GM18505 (cell line): ENCODE data around the gene DNAH1.

Source experiments
- ATAC-seq: cut with Tn5 transposase; IDR thresholded peaks from one replicate; pipeline ENCODE4 v1.9.1; 2021; ENCODE audit not compliant: unreplicated experiment
- POLR2A ChIP-seq: IDR thresholded peaks from 4 replicates; pipeline ENCODE4 v1.6.1; 2011; ENCODE audit warnings: borderline replicate concordance; ENCODE audit not compliant: insufficient read depth, insufficient read length; ENCODE audit errors: extremely low read depth

DNAH1 gene

GRCh38 chr3:52294320-52295150, 21.6 kb upstream of the DNAH1 start:
- no peak for ATAC-seq
- no peak for TF ChIP-seq POLR2A

DNA sequence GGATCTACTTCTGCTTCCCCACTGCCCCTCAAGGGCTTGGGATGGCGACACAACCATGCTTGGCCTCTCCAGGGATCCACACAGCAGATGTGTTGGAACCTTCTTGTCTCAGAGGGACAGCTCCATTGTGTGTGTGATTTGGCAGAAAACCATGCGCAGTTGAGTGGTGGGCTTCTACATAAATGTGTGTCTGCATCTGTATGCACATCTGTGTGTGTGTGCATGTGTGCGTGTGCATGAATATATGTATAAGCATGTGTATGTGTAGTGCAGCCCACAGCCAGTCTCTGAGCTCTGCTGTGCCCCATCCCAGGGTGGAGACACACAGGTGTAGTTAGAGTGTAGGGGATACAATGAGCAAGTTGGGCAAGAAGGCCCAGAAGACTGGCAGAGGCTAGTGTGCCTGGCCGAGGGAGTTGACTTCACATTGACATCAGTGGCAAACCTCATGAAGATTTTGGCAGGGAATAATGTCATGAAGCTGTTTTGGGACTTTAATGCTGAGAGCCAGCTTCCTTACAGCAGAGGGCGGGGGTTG, 20.4 kb upstream of the DNAH1 start:
- no peak for ATAC-seq
- TF ChIP-seq POLR2A, result no peak

- no peak for TF ChIP-seq POLR2A
- no peak for ATAC-seq
Observed at GRCh38 chr3:52297242-52298148, 18.6 kb upstream of the DNAH1 start.

- no peak for TF ChIP-seq POLR2A
Observed at GRCh38 chr3:52298149-52299098, 17.7 kb upstream of the DNAH1 start.

DNA sequence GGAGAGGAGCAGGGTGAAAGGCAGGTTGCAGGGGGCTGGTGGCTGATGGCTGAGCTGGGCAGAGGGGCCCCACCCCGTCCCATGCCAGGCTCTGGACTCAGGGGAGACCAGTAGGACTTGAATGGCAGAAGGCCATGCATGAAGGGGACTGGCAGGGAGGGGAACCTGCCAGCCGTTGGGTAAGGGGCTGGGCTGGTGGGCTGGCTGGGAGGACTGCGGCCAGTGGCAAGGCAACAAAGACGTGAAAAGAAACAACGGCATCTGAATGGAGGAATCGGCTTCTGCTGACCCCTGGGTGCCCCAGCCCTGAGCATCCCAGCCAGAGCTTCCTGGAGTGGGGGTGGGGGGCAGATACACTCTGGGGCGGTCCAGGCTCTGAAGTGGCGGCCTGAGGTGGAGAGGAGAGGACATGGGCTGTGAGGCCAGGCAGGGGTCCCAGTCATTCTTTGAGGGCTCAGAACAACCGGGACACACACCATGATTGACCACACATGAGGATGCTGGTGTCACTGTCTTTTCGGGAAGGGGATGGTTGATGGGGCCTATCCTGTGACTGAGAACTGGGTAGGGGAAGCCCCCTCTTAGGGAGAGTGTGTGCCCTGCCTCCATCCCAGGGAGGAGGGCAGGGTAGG, 16.8 kb upstream of the DNAH1 start:
- TF ChIP-seq POLR2A, result no peak
- no peak for ATAC-seq

More at GRCh38 chr3:52298149-52299098, 17.7 kb upstream of the DNAH1 start:
- no peak for ATAC-seq

GRCh38 chr3:52299879-52300611, 16.1 kb upstream of the DNAH1 start:
- no peak for ATAC-seq
- no peak for TF ChIP-seq POLR2A

- ATAC-seq, result no peak
- TF ChIP-seq POLR2A, result no peak
Observed at GRCh38 chr3:52302426-52303145, 13.5 kb upstream of the DNAH1 start.

DNA sequence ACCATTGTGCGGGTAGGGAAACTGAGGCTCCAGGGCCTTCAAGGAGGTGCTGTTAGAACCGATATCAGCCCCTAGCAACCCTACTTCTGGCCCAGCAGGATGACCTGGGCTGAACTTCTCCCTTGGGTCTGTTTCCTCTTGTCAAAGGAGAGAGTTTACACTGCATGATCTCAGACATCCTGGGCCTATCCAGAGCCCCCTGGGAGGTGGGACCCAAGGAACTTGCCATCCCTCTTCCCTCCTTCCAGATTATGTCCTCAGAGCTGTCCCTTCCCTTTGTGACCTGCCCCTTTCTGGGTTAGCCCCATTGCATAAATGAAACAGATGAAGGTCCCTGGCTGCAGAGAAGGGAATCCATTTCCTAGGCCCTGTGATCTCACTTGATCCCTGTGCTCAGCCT, 12.3 kb upstream of the DNAH1 start:
- ATAC-seq, result no peak

GRCh38 chr3:52305926-52306325, 10.2 kb upstream of the DNAH1 start:
- TF ChIP-seq POLR2A, result no peak
- ATAC-seq, result no peak

More for the DNA sequence above, 12.3 kb upstream of the DNAH1 start:
- no peak for TF ChIP-seq POLR2A

DNA sequence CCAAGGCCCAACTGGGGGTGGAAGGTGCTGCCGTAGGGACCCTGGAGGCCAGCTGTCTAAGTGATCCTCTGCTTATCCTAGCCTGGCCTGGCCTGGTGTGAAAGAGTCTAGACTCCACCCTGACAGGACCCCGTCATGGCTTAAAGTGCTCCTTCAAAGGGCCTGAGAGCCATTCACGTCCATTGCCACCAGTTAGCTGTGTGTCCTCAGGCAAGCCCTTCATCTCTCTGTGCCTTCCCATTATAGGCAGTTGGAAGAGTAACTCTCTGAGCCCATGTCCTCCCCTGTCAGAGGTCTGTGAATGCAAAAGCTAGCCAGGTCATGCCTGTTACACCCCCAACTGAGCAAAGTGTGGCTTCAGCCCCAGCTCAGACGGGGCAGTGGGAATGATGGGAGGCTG, 9.1 kb upstream of the DNAH1 start:
- ATAC-seq, result no peak
- TF ChIP-seq POLR2A, result no peak

DNA sequence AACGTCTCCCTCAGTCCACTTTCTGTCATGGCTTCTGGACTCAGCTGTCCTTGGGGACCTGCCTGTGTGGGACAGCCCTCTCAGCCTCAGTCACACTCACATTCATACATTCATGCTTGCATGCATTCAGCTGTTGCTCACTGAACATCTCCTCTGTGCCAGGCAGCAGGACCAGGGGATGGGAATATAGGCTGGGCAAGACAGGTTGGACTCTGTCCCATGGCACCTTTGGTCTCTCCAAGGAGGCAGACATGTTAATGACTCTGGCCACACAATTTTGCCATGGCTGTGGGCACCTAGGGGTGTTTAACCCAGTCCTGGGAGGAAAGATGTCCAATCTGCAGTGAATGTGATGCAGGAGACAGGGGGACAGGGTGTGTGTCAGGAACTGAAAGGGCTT, 7.8 kb upstream of the DNAH1 start:
- ATAC-seq, result no peak
- no peak for TF ChIP-seq POLR2A
